ENCODE measurements around the gene LAMTOR4.
"Not testable (repeated sequence)": the region's sequence is repeated elsewhere in the genome, so short reads cannot be mapped to it uniquely, and the experiment has no call there.

Gene LAMTOR4

GRCh38 chr7:100118388-100119071, 30.2 kb upstream of the LAMTOR4 start:
- peak overlapping the region; percentile 100 for H3K27ac Mint-ChIP-seq
- no peaks in the 10 kb centered on the region for H3K9me3 Mint-ChIP-seq
- DNase-seq, result no peak
- no peak for ATAC-seq
- H3K4me1 Mint-ChIP-seq, result peaks cover 19% of the 10 kb centered on the region
- H3K4me3 Mint-ChIP-seq, result peak overlapping the region; percentile 87 to 96
- H3K27me3 Mint-ChIP-seq, result no peaks in the 10 kb centered on the region

- peak; percentile 84 for ATAC-seq
- Mint-ChIP-seq H3K27me3 (no peaks in the 10 kb centered on the region), H3K4me1 (peaks cover 22% of the 10 kb centered on the region), H3K4me3 (peak within 1 kb of the TSS; percentile 87 to 96), H3K27ac (peak within 1 kb of the TSS; percentile 100), H3K9me3 (no peaks in the 10 kb centered on the region)
- DNase-seq, result peak; percentile 93 to 94
Measured at GRCh38 chr7:100119072-100119969, 29.4 kb upstream of the LAMTOR4 start, which contains the start of the genes CNPY4 and TAF6. Gene CNPY4, plus strand, starts transcription at chr7:100119634. Its CDS starts 111 bp downstream, at chr7:100119745. Gene TAF6, minus strand, starts transcription at chr7:100119358. Its CDS starts 5,149 bp downstream, at chr7:100114209.

GRCh38 chr7:100119970-100120732, 28.6 kb upstream of the LAMTOR4 start:
- H3K27me3 Mint-ChIP-seq, result no peaks in the 10 kb centered on the region
- H3K9me3 Mint-ChIP-seq, result no peaks in the 10 kb centered on the region
- DNase-seq, result peak; percentile 79 to 81
- H3K27ac Mint-ChIP-seq, result peak overlapping the region; percentile 100
- ATAC-seq, result peak; percentile 82
- peaks cover 30% of the 10 kb centered on the region for H3K4me1 Mint-ChIP-seq
- peak overlapping the region; percentile 87 to 96 for H3K4me3 Mint-ChIP-seq

- Mint-ChIP-seq H3K4me1 (peaks cover 35% of the 10 kb centered on the region), H3K4me3 (peak overlapping the region; percentile 87 to 96), H3K27ac (peak overlapping the region; percentile 2 to 30), H3K27me3 (no peaks in the 10 kb centered on the region), H3K9me3 (no peaks in the 10 kb centered on the region)
- no peak for ATAC-seq
- no peak for DNase-seq
Measured at GRCh38 chr7:100120733-100121036, 28.0 kb upstream of the LAMTOR4 start.

- DNase-seq, result no peak
- no peak for ATAC-seq
- Mint-ChIP-seq H3K4me1 (peaks cover 40% of the 10 kb centered on the region), H3K4me3 (no peak overlapping the region), H3K27ac (no peak overlapping the region), H3K27me3 (no peaks in the 10 kb centered on the region), H3K9me3 (no peaks in the 10 kb centered on the region)
Measured at GRCh38 chr7:100122067-100122466, 26.7 kb upstream of the LAMTOR4 start.

- ATAC-seq (no peak), DNase-seq (no peak)
- Mint-ChIP-seq H3K27ac (no peak overlapping the region), H3K9me3 (no peaks in the 10 kb centered on the region), H3K4me1 (peaks cover 40% of the 10 kb centered on the region), H3K4me3 (no peak overlapping the region), H3K27me3 (no peaks in the 10 kb centered on the region)
Measured at GRCh38 chr7:100122568-100122967, 26.1 kb upstream of the LAMTOR4 start.

- Mint-ChIP-seq H3K4me3 (peak overlapping the region; percentile 19), H3K27ac (peak overlapping the region; percentile 6 to 65), H3K4me1 (peaks cover 31% of the 10 kb centered on the region)
Measured at GRCh38 chr7:100124301-100125230, 24.2 kb upstream of the LAMTOR4 start.

GRCh38 chr7:100126239-100126930, 22.3 kb upstream of the LAMTOR4 start:
- peak; percentile 49 for ATAC-seq
- peak overlapping the region; percentile 94 to 99 for H3K4me3 Mint-ChIP-seq
- no peak for DNase-seq

More at GRCh38 chr7:100124301-100125230, 24.2 kb upstream of the LAMTOR4 start:
- no peak for ATAC-seq
- Mint-ChIP-seq H3K9me3 (no peaks in the 10 kb centered on the region), H3K27me3 (no peaks in the 10 kb centered on the region)
- DNase-seq, result no peak

GRCh38 chr7:100126931-100127865, 21.5 kb upstream of the LAMTOR4 start, which contains the start of gene MBLAC1:
Gene MBLAC1, plus strand, starts transcription at chr7:100126967. Its CDS starts 429 bp downstream, at chr7:100127396.
- Mint-ChIP-seq H3K9me3 (no peaks in the 10 kb centered on the region), H3K27me3 (no peaks in the 10 kb centered on the region), H3K4me1 (peaks cover 42% of the 10 kb centered on the region), H3K27ac (peak within 1 kb of the TSS; percentile 96 to 99), H3K4me3 (peak within 1 kb of the TSS; percentile 94 to 99)
- peak; percentile 93 to 95 for DNase-seq
- ATAC-seq, result peak; percentile 82

More at GRCh38 chr7:100126239-100126930, 22.3 kb upstream of the LAMTOR4 start:
- peak overlapping the region; percentile 96 to 99 for H3K27ac Mint-ChIP-seq
- peaks cover 34% of the 10 kb centered on the region for H3K4me1 Mint-ChIP-seq
- H3K27me3 Mint-ChIP-seq, result no peaks in the 10 kb centered on the region
- H3K9me3 Mint-ChIP-seq, result no peaks in the 10 kb centered on the region

GRCh38 chr7:100127866-100128636, 20.7 kb upstream of the LAMTOR4 start:
- DNase-seq, result peak; percentile 42 to 54
- ATAC-seq, result peak; percentile 30
- H3K9me3 Mint-ChIP-seq, result no peaks in the 10 kb centered on the region
- H3K27ac Mint-ChIP-seq, result peak overlapping the region; percentile 61 to 76
- H3K4me3 Mint-ChIP-seq, result peak overlapping the region; percentile 94 to 99
- H3K27me3 Mint-ChIP-seq, result no peaks in the 10 kb centered on the region
- H3K4me1 Mint-ChIP-seq, result peaks cover 49% of the 10 kb centered on the region

- H3K9me3 Mint-ChIP-seq, result no peaks in the 10 kb centered on the region
- DNase-seq, result no peak
- peaks cover 49% of the 10 kb centered on the region for H3K4me1 Mint-ChIP-seq
- H3K4me3 Mint-ChIP-seq, result peak overlapping the region; percentile 94 to 99
- H3K27me3 Mint-ChIP-seq, result no peaks in the 10 kb centered on the region
- no peak for ATAC-seq
- no peak overlapping the region for H3K27ac Mint-ChIP-seq
Measured at GRCh38 chr7:100128637-100128963, 20.1 kb upstream of the LAMTOR4 start.

GRCh38 chr7:100130220-100130607, 18.5 kb upstream of the LAMTOR4 start:
- not testable (repeated sequence) for H3K27ac Mint-ChIP-seq, H3K9me3 Mint-ChIP-seq, ATAC-seq, H3K27me3 Mint-ChIP-seq, H3K4me3 Mint-ChIP-seq, DNase-seq
- H3K4me1 Mint-ChIP-seq, result peaks cover 38% of the 10 kb centered on the region
